GM12878 (cell line): ENCODE measurements around the gene WTAP. TPM values are rescaled to one million over a fixed set of nuclear protein-coding genes. Genes with fewer than 3 reads are reported as not detected.

Source experiments
- ATF3 ChIP-seq: IDR thresholded peaks from 2 replicates; pipeline ENCODE4 v1.6.1; 2011; ENCODE audit warnings: low read depth, mild to moderate bottlenecking, low read length, moderate library complexity, borderline replicate concordance; ENCODE audit errors: extremely low read depth
- HCFC1 ChIP-seq: fragments of 150-350 bp; IDR thresholded peaks from 2 replicates; pipeline ENCODE4 v1.6.1; 2014; ENCODE audit warnings: low read length
- IKZF1 ChIP-seq: fragments of 450-650 bp; conservative IDR thresholded peaks from 2 replicates; pipeline ENCODE4 v1.6.1; 2017; ENCODE audit warnings: antibody characterized with exemption, mild to moderate bottlenecking
- MYC ChIP-seq: IDR thresholded peaks from 2 replicates; pipeline ENCODE4 v1.6.1; 2011; ENCODE audit warnings: mild to moderate bottlenecking, low read length, moderate library complexity, inconsistent platforms; ENCODE audit not compliant: insufficient read depth, insufficient replicate concordance, insufficient read length, severe bottlenecking
- NFIC ChIP-seq: IDR thresholded peaks from 2 replicates; pipeline ENCODE4 v1.6.1; 2012; ENCODE audit warnings: low read depth, mild to moderate bottlenecking, inconsistent platforms, low read length, moderate library complexity
- NFXL1 ChIP-seq: fragments of 450-650 bp; IDR thresholded peaks from 2 replicates; pipeline ENCODE4 v1.6.1; 2017; ENCODE audit warnings: antibody characterized with exemption, mild to moderate bottlenecking, borderline replicate concordance
- NFYA ChIP-seq: IDR thresholded peaks from 2 replicates; pipeline ENCODE4 v1.6.1; 2011; ENCODE audit warnings: low read depth, mild to moderate bottlenecking, low read length, improper control_type of control experiment, borderline replicate concordance
- NFYB ChIP-seq: IDR thresholded peaks from 2 replicates; pipeline ENCODE4 v1.6.1; 2011; ENCODE audit warnings: low read depth, mild to moderate bottlenecking, low read length, improper control_type of control experiment, moderate library complexity; ENCODE audit not compliant: insufficient read depth
- NR2C1 ChIP-seq: fragments of 450-650 bp; IDR thresholded peaks from 2 replicates; pipeline ENCODE4 v1.6.1; 2017; ENCODE audit warnings: antibody characterized with exemption, mild to moderate bottlenecking, moderate library complexity
- NR2F1 ChIP-seq: fragments of 450-650 bp; conservative IDR thresholded peaks from 2 replicates; pipeline ENCODE4 v1.6.1; 2017; ENCODE audit warnings: mild to moderate bottlenecking
- RAD21 ChIP-seq: IDR thresholded peaks from 2 replicates; pipeline ENCODE4 v1.6.1; 2011; ENCODE audit warnings: mild to moderate bottlenecking, low read depth, low read length, moderate library complexity; ENCODE audit not compliant: insufficient read depth
- SMAD1 ChIP-seq: fragments of 450-650 bp; IDR thresholded peaks from 2 replicates; pipeline ENCODE4 v1.6.1; 2018; ENCODE audit warnings: mild to moderate bottlenecking, low read depth; ENCODE audit not compliant: partially characterized antibody
- WRNIP1 ChIP-seq: IDR thresholded peaks from 2 replicates; pipeline ENCODE4 v1.6.1; 2011; ENCODE audit warnings: low read depth, low read length, improper control_type of control experiment, borderline replicate concordance
- ZBED1 ChIP-seq: IDR thresholded peaks from 2 replicates; pipeline ENCODE4 v1.6.1; 2016; ENCODE audit warnings: borderline replicate concordance
- ZNF592 ChIP-seq: fragments of 450-650 bp; IDR thresholded peaks from 2 replicates; pipeline ENCODE4 v1.6.1; 2017; ENCODE audit warnings: mild to moderate bottlenecking, moderate library complexity
- ZNF687 ChIP-seq: fragments of 450-650 bp; IDR thresholded peaks from 2 replicates; pipeline ENCODE4 v1.6.1; 2017; ENCODE audit warnings: mild to moderate bottlenecking, moderate library complexity
- polyA plus RNA-seq, 11 experiments: library from polyadenylated mRNA; depleted of rRNA in 4 of 11; unstranded in 6 of 11; stranded (reverse) in 5 of 11; fragments of >200 nt; fragmentation: Nextera tagmentation in 4 of 11; fragmentation: Illumina TruSeq in 1 of 11; extraction: Ambion mirVana in 4 of 11; extraction: Trizol in 1 of 11; gene quantifications; 1 replicate in 1 of 11; 2 replicates in 10 of 11; pipeline versions ENCODE4 v1.2.1 to v1.2.3, GENCODE V29; 2011 to 2016; ENCODE audit warnings: inconsistent platforms in 2 of 11, missing spikeins in 2 of 11, low read depth in 1 of 11
- total RNA-seq, 4 experiments: library from RNA; depleted of rRNA in 3 of 4; stranded (reverse); fragments of >200 nt in 3 of 4; fragmentation: Illumina TruSeq in 1 of 4; extraction: Trizol in 1 of 4; gene quantifications; 2 replicates each; pipeline versions ENCODE4 v1.2.1 to v1.2.3, GENCODE V29; 2013 to 2021
- TF ChIP-seq, protein P1 (sequence below): fragments of 450-650 bp; IDR thresholded peaks from 2 replicates; pipeline ENCODE4 v1.6.1; 2014; ENCODE audit warnings: mild to moderate bottlenecking
- TF ChIP-seq, protein P2 (sequence below): IDR thresholded peaks from 2 replicates; pipeline ENCODE4 v1.6.1; 2012; ENCODE audit warnings: low read length, inconsistent platforms

The WTAP gene
- total and polyA plus RNA-seq, 10 of the 15 experiments (the other 5 are each of a cell fraction or from before 2014, with no cell fraction given), result 38.7 to 132 (median 83.1) TPM

DNA sequence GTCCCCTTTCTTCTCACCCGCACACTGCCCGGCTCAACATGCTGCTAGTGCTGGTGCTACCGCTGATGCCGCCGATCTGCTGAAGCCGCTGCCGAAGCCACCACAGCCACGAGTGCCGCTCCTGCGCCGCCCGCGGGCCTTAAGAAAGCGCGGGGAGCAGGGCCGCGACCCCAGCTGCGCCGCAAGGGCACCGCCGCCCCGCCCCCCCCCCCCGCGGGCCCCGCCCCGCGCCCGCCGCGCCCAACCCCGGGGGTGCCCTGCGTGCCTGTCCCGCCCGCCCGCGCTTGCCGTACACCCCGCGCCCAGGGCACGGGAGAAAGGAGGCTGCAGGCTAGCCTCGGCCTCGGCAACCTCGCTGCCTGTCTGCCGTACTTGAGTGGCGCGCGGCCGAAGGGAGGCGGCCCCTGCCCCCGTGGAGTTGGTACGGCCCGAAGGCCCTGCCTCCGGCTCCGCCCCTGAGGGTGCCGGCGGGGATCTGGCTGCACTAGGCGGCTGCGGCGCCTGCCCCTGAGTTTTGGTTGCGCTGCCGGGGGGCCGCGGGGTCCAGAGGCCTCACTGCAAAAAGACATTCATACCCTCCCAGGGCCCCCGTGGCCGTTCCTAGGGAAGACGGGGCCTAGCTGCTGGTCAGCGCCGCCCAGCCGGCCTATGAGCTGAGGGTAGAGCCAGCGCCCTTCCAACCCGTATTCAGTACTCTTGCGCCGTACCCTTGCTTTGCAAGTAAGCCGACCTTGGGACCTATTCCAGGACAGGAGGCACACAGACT is 34.0 kb upstream of the WTAP start, which contains the start of gene SOD2 (continued):
- TF ChIP-seq, protein P1, sequence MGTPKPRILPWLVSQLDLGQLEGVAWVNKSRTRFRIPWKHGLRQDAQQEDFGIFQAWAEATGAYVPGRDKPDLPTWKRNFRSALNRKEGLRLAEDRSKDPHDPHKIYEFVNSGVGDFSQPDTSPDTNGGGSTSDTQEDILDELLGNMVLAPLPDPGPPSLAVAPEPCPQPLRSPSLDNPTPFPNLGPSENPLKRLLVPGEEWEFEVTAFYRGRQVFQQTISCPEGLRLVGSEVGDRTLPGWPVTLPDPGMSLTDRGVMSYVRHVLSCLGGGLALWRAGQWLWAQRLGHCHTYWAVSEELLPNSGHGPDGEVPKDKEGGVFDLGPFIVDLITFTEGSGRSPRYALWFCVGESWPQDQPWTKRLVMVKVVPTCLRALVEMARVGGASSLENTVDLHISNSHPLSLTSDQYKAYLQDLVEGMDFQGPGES, result no peak
- TF ChIP-seq SMAD1 (no peak), NFYB (no peak), MYC (no peak), ZNF687 (0 out of 2 replicates have a peak, but pooled peaks have one; percentile 37), HCFC1 (no peak), NFYA (no peak), WRNIP1 (no peak), ATF3 (no peak), ZBED1 (no peak), NR2F1 (peak; percentile 93), RAD21 (no peak), IKZF1 (no peak), NFIC (no peak), ZNF592 (no peak), NFXL1 (no peak), NR2C1 (peak; percentile 29; the same call in 1 of the 2 replicates)
- TF ChIP-seq, protein P2, sequence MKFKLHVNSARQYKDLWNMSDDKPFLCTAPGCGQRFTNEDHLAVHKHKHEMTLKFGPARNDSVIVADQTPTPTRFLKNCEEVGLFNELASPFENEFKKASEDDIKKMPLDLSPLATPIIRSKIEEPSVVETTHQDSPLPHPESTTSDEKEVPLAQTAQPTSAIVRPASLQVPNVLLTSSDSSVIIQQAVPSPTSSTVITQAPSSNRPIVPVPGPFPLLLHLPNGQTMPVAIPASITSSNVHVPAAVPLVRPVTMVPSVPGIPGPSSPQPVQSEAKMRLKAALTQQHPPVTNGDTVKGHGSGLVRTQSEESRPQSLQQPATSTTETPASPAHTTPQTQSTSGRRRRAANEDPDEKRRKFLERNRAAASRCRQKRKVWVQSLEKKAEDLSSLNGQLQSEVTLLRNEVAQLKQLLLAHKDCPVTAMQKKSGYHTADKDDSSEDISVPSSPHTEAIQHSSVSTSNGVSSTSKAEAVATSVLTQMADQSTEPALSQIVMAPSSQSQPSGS, result no peak
